ENCODE data around the gene KLHDC10. TPM values are rescaled to one million over a fixed set of nuclear protein-coding genes. Genes with fewer than 3 reads are reported as not detected.
A peak's percentile ranks its signal among the peaks of the same experiment; 100 is the strongest.

Gene KLHDC10
- total and polyA plus RNA-seq, 2 donors (not counting 1 experiment from before 2014, with no cell fraction given), result 28.5 to 29.1 TPM

- no peaks in the 10 kb centered on the region for H3K27me3 ChIP-seq (ENCODE audit: control insufficient read depth, insufficient read depth, low read length)
- H3K36me3 ChIP-seq (ENCODE audit: control insufficient read depth, insufficient read depth, low read length), result peaks cover 17% of the 10 kb centered on the region
- no peaks in the 10 kb centered on the region for H3K9me3 ChIP-seq (ENCODE audit: control insufficient read depth, insufficient read depth, low read depth, low read length)
- H3K79me2 ChIP-seq (ENCODE audit: control insufficient read depth, insufficient read depth, low read length), result no peaks in the 10 kb centered on the region
- no peak overlapping the region for H3K9ac ChIP-seq (ENCODE audit: insufficient read depth, low read length)
- H4K20me1 ChIP-seq (ENCODE audit: control insufficient read depth, extremely low read depth, insufficient read depth, low read length), result no peaks in the 10 kb centered on the region
- H3K4me1 ChIP-seq (ENCODE audit: control insufficient read depth, extremely low read depth, insufficient read depth, low read length), result no peaks in the 10 kb centered on the region
- DNase-seq (ENCODE audit: low read depth in 2 of 2), result no peak
- no peak overlapping the region for H2AFZ ChIP-seq (ENCODE audit: low read length)
- H3K27ac ChIP-seq (ENCODE audit: insufficient read depth, low read length), result no peak overlapping the region
- TF ChIP-seq EZH2 (IDR thresholded peaks at IDR 0.05; ENCODE audit: low read length, missing control alignments), result no peak
- TF ChIP-seq CTCF (conservative IDR thresholded peaks at IDR 0.05 in 1 of 2, IDR thresholded peaks at IDR 0.05 in 1 of 2; ENCODE audit: low read depth in 1 of 2, low read length in 2 of 2), result no peak
- H3K4me3 ChIP-seq (replicated peaks in 1 of 4; ENCODE audit: control extremely low read depth in 1 of 4, insufficient read depth in 1 of 4, low read depth in 3 of 4, low read length in 4 of 4), result no peak overlapping the region
- no peak overlapping the region for H3K4me2 ChIP-seq (ENCODE audit: extremely low read depth, insufficient read depth, low read length)
Observed at GRCh38 chr7:130022115-130022514, 48.2 kb upstream of the KLHDC10 start.

- Histone ChIP-seq H3K4me2 (ENCODE audit: extremely low read depth, insufficient read depth, low read length) (no peak overlapping the region), H3K4me1 (ENCODE audit: control insufficient read depth, extremely low read depth, insufficient read depth, low read length) (no peaks in the 10 kb centered on the region), H4K20me1 (ENCODE audit: control insufficient read depth, extremely low read depth, insufficient read depth, low read length) (no peaks in the 10 kb centered on the region), H3K79me2 (ENCODE audit: control insufficient read depth, insufficient read depth, low read length) (no peaks in the 10 kb centered on the region), H3K9ac (ENCODE audit: insufficient read depth, low read length) (no peak overlapping the region), H3K36me3 (ENCODE audit: control insufficient read depth, insufficient read depth, low read length) (peaks cover 17% of the 10 kb centered on the region), H3K27me3 (ENCODE audit: control insufficient read depth, insufficient read depth, low read length) (no peaks in the 10 kb centered on the region), H2AFZ (ENCODE audit: low read length) (no peak overlapping the region), H3K9me3 (ENCODE audit: control insufficient read depth, insufficient read depth, low read depth, low read length) (no peaks in the 10 kb centered on the region), H3K4me3 (replicated peaks in 1 of 4; ENCODE audit: control extremely low read depth in 1 of 4, insufficient read depth in 1 of 4, low read depth in 3 of 4, low read length in 4 of 4) (no peak overlapping the region), H3K27ac (ENCODE audit: insufficient read depth, low read length) (no peak overlapping the region)
- DNase-seq (ENCODE audit: low read depth in 2 of 2), result no peak
- no peak for TF ChIP-seq CTCF (conservative IDR thresholded peaks at IDR 0.05 in 1 of 2, IDR thresholded peaks at IDR 0.05 in 1 of 2; ENCODE audit: low read depth in 1 of 2, low read length in 2 of 2)
- TF ChIP-seq EZH2 (IDR thresholded peaks at IDR 0.05; ENCODE audit: low read length, missing control alignments), result no peak
Observed at GRCh38 chr7:130022623-130023175, 47.6 kb upstream of the KLHDC10 start.

DNA sequence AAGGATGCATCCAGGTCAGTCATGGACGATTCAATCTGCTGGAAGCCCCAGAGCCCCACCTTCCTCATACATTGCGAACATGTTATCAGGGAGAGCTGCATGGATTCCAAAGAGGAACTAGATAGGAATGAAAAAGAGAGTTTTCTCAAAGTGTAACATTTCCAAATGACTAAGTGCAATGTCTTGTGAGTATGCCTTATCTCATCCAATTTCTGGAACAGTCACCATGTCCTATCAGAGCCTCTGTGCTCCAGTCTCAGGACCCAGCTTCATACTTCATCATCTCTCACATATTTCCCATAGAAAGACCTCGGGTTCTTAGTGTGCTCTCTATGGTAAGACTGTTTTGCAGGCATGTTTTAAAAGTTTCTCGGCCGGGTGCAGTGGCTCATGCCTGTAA, 45.9 kb upstream of the KLHDC10 start:
- Histone ChIP-seq H3K27me3 (ENCODE audit: control insufficient read depth, insufficient read depth, low read length) (no peaks in the 10 kb centered on the region), H3K4me1 (ENCODE audit: control insufficient read depth, extremely low read depth, insufficient read depth, low read length) (no peaks in the 10 kb centered on the region), H4K20me1 (ENCODE audit: control insufficient read depth, extremely low read depth, insufficient read depth, low read length) (no peaks in the 10 kb centered on the region), H3K36me3 (ENCODE audit: control insufficient read depth, insufficient read depth, low read length) (peaks cover 17% of the 10 kb centered on the region), H3K79me2 (ENCODE audit: control insufficient read depth, insufficient read depth, low read length) (no peaks in the 10 kb centered on the region), H3K27ac (ENCODE audit: insufficient read depth, low read length) (no peak overlapping the region), H3K4me3 (replicated peaks in 1 of 4; ENCODE audit: control extremely low read depth in 1 of 4, insufficient read depth in 1 of 4, low read depth in 3 of 4, low read length in 4 of 4) (no peak overlapping the region), H3K9me3 (ENCODE audit: control insufficient read depth, insufficient read depth, low read depth, low read length) (no peaks in the 10 kb centered on the region), H3K4me2 (ENCODE audit: extremely low read depth, insufficient read depth, low read length) (no peak overlapping the region), H2AFZ (ENCODE audit: low read length) (no peak overlapping the region), H3K9ac (ENCODE audit: insufficient read depth, low read length) (no peak overlapping the region)
- TF ChIP-seq CTCF (conservative IDR thresholded peaks at IDR 0.05 in 1 of 2, IDR thresholded peaks at IDR 0.05 in 1 of 2; ENCODE audit: low read depth in 1 of 2, low read length in 2 of 2), result no peak
- TF ChIP-seq EZH2 (IDR thresholded peaks at IDR 0.05; ENCODE audit: low read length, missing control alignments), result no peak
- DNase-seq (ENCODE audit: low read depth in 2 of 2), result peak in 1 of 2 donors; percentile 60
